IPS-15b (cell line): Measurements from ENCODE around the gene SYCE3.
A peak's percentile ranks its signal among the peaks of the same experiment; 100 is the strongest.
"Not testable (repeated sequence)": the region's sequence is repeated elsewhere in the genome, so short reads cannot be mapped to it uniquely, and the experiment has no call there.

ENCODE experiments used
- H3K27me3 ChIP-seq: one replicate; pipeline ENCODE4 v1.6.1; 2013; ENCODE audit warnings: low read length; ENCODE audit not compliant: control insufficient read depth, insufficient read depth
- H3K36me3 ChIP-seq: one replicate; pipeline ENCODE4 v1.6.1; 2013; ENCODE audit warnings: low read length; ENCODE audit not compliant: control insufficient read depth, insufficient read depth
- H3K4me1 ChIP-seq: one replicate; pipeline ENCODE4 v1.6.1; 2013; ENCODE audit warnings: mild to moderate bottlenecking, low read length; ENCODE audit not compliant: control insufficient read depth, insufficient read depth
- H3K4me3 ChIP-seq: one replicate; pipeline ENCODE4 v1.5.1; 2013; ENCODE audit warnings: low read depth, low read length
- H3K9ac ChIP-seq: one replicate; pipeline ENCODE4 v1.6.1; 2013; ENCODE audit warnings: low read depth, mild to moderate bottlenecking, low read length
- H3K9me3 ChIP-seq: one replicate; pipeline ENCODE4 v1.6.1; 2013; ENCODE audit warnings: mild to moderate bottlenecking, low read length; ENCODE audit not compliant: control insufficient read depth, insufficient read depth

SYCE3 gene

DNA sequence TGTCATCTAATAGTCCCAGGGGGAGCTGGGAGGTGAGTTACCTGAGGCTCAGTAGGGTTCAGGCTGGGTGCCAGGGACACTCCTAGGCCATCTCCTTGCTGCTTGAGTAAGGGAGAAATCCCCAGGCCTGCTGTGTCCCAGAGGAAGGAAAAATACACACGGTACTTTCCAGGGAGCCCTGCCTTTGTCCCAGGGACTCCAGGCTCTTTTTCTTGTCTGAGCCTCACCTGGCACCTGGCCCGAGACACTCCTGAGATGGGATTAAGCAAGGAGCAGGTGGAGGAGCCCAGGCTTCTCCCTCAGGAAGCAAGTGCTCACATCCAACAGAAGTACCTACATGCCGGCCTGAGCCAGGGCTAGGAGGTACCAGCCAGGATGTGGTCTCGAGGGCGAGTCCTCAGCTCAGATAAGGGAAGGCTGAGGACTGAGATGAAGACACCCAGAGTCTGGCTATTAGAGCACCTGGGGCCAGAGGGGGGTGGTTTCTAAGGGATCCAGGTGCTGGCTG, 17.9 kb downstream of the SYCE3 start:
- Histone ChIP-seq H3K9ac (no peak overlapping the region), H3K9me3 (no peaks in the 10 kb centered on the region), H3K27me3 (peaks cover 24% of the 10 kb centered on the region), H3K4me3 (no peak overlapping the region), H3K36me3 (no peaks in the 10 kb centered on the region), H3K4me1 (peaks cover 2% of the 10 kb centered on the region)

DNA sequence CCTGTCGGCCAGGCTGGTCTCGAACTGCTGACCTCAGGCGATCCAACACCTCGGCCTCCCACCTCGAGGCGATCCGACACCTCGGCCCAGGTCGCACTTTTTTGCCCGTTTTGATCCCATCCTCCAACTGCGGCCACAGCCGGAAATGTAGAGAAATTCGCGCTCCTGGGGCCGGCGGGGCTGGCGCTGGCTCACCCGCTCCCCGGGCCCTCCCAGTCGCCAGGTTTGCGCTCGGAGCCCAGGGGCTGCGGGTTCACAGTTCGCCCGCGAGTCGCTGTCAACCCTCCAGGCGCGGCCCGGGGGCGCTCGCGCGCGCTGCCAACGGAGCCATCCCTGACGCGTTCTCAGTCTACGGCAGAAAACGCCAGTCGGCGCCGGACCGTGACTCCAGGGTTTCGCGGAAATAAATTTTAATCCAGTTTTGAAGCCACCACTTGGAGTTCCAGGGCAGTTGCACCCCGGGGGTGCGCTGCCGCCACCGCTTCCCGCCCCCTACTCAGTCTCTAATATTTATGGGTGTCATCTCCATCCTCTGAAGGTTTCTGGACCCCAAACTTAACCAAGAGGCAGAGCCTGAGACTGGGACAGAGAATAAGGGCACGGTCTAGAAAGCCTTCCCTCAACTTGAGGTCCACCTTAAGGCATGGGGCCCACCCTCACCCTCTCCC, 18.5 kb downstream of the SYCE3 start:
- Histone ChIP-seq H3K9ac (no peak overlapping the region), H3K4me1 (peaks cover 2% of the 10 kb centered on the region), H3K4me3 (peak overlapping the region; percentile 18), H3K36me3 (no peaks in the 10 kb centered on the region), H3K27me3 (peaks cover 24% of the 10 kb centered on the region), H3K9me3 (no peaks in the 10 kb centered on the region)

DNA sequence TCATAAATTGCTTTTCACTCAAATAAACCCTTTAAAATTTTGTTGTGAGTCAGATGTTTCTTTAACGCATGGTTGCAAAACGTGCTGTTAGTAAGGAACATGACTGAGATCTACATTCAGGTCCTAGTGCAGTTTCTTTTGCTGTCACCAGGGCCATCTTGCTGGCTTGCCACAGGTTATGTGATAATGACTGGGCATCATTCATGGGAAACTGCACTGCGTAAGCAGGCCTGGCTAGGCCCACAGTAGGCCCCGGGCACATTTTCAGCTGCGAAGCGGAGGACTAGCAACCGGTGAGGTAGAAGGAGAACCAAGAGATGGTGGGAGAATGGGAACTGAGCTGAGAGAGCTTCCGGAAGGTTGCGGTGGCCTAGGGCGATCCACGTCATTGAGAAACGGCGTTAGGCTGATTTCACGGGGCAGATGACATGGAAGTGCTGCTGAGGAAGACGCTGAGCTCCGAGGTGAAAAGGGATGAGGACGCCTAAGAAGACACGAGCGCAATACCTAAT, 20.2 kb downstream of the SYCE3 start:
- Histone ChIP-seq H3K9ac (no peak overlapping the region), H3K4me3 (no peak overlapping the region), H3K4me1 (no peaks in the 10 kb centered on the region), H3K9me3 (no peaks in the 10 kb centered on the region), H3K36me3 (no peaks in the 10 kb centered on the region), H3K27me3 (peaks cover 21% of the 10 kb centered on the region)

DNA sequence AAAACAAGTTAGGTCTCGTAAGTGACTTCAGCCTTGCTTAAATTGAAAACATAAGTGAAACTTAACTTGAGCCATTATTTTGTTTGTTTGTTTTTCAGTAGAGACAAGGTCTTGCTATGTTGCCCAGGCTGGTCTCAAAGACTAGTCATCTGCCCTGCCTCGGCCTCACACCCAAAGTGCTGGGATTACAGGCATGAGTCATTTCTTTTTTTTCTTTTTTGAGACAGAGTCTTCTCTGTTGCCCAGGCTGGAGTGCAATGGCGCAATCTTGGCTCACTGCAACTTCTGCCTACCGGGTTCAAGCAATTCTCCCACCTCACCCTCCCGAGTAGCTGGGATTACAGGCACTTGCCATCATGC, 21.1 kb downstream of the SYCE3 start:
- H3K9ac ChIP-seq, H3K4me3 ChIP-seq, H3K9me3 ChIP-seq, H3K4me1 ChIP-seq, H3K36me3 ChIP-seq: not testable (repeated sequence)
- H3K27me3 ChIP-seq: peaks cover 19% of the 10 kb centered on the region

DNA sequence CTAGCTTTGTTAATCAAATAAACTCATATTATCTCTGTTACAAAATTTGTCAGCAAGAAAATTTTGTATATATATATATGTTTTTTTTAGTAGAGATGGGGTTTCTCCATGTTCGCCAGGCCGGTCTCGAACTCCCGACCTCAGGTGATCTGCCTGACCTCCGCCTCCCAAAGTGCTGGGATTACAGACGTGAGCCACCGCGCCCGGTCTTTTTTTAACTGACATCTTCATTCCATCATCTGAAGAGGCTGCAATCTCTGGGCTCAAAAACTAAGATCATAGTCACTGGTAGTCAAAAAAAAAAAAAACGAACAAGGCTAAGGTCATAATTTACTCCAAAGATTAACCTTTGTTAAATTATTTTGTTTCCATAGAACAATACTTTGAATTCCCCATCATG, 22.3 kb downstream of the SYCE3 start:
- no peaks in the 10 kb centered on the region for H3K4me1 ChIP-seq
- no peak overlapping the region for H3K4me3 ChIP-seq
- no peaks in the 10 kb centered on the region for H3K9me3 ChIP-seq
- no peak overlapping the region for H3K9ac ChIP-seq
- peaks cover 10% of the 10 kb centered on the region for H3K27me3 ChIP-seq
- H3K36me3 ChIP-seq: no peaks in the 10 kb centered on the region

DNA sequence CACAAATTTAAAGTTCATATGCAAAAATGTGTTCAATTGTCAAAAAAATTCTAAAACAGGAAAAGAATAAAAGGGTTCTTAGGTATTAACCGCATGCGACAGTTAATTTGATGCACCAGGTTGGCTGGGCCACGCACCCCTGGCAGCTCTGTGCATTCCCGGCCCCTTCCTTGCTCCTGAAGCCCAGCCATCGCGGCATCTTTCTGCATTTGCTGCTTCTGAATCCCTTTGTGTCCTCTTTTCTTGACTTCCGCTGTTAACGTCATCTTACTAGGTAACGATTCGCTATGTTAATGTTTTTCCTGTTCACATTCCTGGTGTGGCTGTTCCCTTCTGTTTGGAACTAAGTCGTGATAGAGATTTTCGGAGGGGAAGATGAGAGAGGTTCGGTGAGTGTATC, 25.0 kb downstream of the SYCE3 start:
- Histone ChIP-seq H3K9me3 (no peaks in the 10 kb centered on the region), H3K4me3 (no peak overlapping the region), H3K9ac (no peak overlapping the region), H3K36me3 (no peaks in the 10 kb centered on the region), H3K27me3 (peaks cover 11% of the 10 kb centered on the region), H3K4me1 (no peaks in the 10 kb centered on the region)

DNA sequence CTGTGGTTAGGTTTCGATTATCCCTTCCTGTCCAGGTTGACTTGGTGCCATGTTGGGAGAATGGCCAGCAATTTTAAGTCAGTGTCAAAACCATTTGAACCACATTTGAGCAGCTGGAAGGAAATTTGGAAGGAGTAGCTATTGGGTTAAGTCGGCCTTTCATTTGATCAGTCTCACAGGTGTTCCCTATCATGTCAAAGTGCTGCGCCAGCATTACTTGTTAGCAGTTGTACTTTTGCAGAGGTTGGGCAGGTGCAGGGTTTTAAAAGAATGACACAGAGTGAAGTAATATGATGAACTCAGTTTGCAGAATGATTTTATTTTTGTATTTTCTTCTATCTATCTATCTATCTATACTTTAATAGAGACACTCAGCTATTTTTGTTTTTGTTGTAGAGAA, 26.5 kb downstream of the SYCE3 start:
- H3K9ac ChIP-seq: no peak overlapping the region
- H3K9me3 ChIP-seq: no peaks in the 10 kb centered on the region
- no peaks in the 10 kb centered on the region for H3K4me1 ChIP-seq

DNA sequence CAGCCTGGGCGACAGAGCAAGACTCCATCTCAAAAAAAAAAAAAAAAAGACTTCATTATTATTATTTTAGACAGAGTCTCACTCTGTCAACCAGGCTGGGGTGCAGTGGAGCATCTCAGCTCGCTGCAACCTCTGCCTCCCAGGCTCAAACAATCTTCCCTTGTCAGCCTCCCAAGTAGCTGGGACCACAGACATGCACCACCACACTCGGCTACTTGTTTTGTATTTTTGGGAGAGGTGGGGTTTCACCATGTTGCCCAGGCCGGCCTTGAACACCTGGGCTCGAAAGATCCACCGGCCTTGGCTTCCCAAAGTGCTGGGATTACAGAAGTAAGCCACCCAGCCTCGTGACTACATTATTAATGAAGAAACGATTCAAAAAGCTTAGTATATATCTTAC, 27.6 kb downstream of the SYCE3 start:
- Histone ChIP-seq H3K4me3 (no peak overlapping the region), H3K4me1 (no peaks in the 10 kb centered on the region), H3K9ac (no peak overlapping the region), H3K9me3 (no peaks in the 10 kb centered on the region), H3K36me3 (no peaks in the 10 kb centered on the region), H3K27me3 (peaks cover 32% of the 10 kb centered on the region)

More for the DNA sequence above, 26.5 kb downstream of the SYCE3 start:
- Histone ChIP-seq H3K4me3 (no peak overlapping the region), H3K36me3 (no peaks in the 10 kb centered on the region), H3K27me3 (peaks cover 22% of the 10 kb centered on the region)

DNA sequence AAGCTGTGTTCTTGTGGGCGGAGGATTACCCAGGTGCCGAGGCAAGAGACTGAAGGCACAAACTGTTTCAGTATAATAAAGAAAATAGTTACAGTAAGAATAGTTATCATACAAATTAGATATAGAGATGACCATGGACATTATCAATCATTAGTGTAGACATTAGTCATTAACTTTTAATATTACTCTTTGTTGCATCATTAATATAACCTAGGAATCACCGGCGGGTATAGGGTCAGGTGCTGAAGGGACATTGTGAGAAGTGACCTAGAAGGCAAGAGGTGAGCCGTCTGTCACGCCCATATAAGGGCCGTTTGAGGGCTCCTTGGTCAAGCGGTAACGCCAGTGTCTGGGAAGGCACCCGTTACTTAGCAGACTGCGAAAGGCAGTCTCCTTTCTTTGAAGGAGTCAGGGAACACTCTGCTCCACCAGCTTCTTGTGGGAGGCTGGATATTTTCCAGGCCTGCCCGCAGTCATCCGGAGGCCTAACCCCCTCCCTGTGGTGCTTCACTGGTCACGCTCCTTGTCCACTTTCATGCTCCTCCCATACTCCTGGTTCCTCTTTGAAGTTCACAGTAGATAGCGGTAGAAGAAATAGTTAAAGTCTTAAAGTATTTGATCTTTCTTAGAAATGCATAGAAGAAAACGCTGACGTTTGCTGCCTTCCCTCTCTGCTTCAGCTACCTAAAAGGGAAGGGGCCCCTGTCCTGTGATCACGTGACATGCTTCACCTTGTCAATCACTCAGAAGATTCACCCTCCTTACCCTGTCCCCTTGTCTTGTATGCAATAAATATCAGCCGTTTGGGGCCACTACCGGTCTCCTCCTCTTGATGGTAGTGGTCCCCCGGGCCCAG, 28.6 kb downstream of the SYCE3 start:
- H3K36me3 ChIP-seq, H3K4me1 ChIP-seq, H3K4me3 ChIP-seq, H3K9ac ChIP-seq, H3K9me3 ChIP-seq: not testable (repeated sequence)
- H3K27me3 ChIP-seq: peaks cover 42% of the 10 kb centered on the region

DNA sequence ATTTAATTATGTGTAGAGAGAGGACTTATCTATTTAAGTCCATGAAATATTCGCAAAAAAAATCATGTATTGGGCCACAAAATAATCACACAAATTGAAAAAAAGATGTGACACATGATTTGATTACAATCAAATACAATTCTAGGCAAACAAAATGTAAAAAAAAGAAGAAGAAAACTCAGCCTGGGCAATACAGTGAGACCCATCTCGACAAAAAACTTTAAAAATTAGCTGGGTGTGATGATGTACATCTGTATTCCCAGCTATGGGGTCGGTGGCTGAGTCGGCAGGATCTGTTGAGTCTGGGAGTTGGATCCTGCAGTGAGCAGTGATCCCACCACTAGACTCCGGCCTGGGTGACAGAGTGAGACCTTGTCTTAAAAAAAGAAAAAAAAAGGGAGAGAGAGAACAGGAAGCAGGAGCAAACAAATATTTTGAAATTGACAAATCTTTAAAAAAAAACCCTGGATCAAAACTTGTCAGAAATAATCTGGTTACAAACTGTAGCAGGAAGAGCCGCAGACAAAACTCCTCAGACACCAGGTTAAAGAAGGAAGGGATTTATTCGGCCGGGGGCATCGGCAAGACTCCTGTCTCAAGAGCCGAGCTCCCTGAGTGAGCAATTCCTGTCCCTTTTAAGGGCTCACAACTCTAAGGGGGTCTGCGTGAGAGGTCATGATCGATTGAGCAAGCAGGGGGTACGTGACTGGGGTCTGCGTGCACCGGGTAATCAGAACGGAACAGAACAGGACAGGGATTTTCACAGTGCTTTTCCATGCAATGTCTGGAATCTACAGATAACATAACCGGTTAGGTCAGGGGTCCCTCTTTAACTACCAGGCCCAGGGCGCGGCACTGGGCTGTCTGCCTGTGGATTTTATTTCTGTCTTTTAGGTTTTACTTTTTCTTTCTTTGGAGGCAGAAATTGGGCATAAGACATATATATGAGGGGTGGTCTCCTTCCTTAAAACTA, 29.6 kb downstream of the SYCE3 start:
- Histone ChIP-seq H3K9me3 (no peaks in the 10 kb centered on the region), H3K4me1 (no peaks in the 10 kb centered on the region), H3K9ac (no peak overlapping the region), H3K4me3 (no peak overlapping the region), H3K36me3 (no peaks in the 10 kb centered on the region), H3K27me3 (peaks cover 52% of the 10 kb centered on the region)

DNA sequence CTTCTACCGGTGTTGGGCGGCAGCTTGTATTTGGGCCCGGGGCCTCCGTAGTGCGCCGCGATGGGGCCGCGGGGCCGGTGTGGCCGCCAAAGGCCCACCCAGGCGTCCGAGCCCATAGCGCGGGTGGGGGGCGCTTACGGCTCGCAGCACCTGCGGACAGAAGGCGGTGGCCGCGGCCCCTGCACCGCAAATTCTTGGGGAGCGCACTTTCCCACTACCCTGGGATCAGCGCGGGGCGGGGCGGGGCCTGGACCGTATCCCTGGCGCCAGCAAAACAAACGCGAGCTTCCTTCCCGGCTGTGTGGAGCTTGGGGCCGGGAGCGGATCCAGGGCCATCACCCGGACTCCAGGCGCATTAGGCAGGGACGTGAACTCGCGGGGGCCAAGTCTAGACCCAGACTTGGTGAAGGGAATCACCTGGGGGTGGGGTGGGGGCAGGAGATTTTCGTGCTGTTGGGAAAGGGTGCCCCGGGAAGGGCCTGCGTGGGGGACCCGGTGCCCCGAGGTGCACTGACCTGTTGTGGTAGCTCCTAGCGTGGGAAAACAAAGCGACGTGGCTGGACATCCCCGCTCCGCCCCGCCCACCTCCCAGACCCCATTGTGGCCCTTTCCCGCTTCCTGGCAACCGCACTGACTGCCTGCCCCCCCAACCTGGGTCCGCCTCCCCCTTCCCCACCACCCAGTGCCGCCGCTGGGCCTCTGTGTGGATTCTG, 30.6 kb downstream of the SYCE3 start:
- peaks cover 62% of the 10 kb centered on the region for H3K27me3 ChIP-seq
- H3K4me1 ChIP-seq: no peaks in the 10 kb centered on the region
- H3K9ac ChIP-seq: no peak overlapping the region
- H3K9me3 ChIP-seq: no peaks in the 10 kb centered on the region
- H3K4me3 ChIP-seq: peak overlapping the region; percentile 59
- no peaks in the 10 kb centered on the region for H3K36me3 ChIP-seq
